Breast epithelium (tissue), 3 donors: ENCODE data around the gene EXOSC2.

Source experiments
- POLR2A ChIP-seq: fragments of 450-650 bp; IDR thresholded peaks from one replicate; pipeline ENCODE4 v1.6.1; 2016; ENCODE audit warnings: antibody characterized with exemption, mild to moderate bottlenecking, moderate library complexity
- POLR2AphosphoS5 ChIP-seq, 3 donors: sonication (generic); formaldehyde crosslinking; IDR thresholded peaks; one replicate each; pipeline ENCODE4 v1.6.1; 2017; ENCODE audit warnings: antibody characterized with exemption in 3 of 3
- TF ChIP-seq, protein P1 (sequence below), 3 donors: fragments of 450-650 bp; IDR thresholded peaks; one replicate each; pipeline ENCODE4 v1.5.1; 2016 to 2017; ENCODE audit warnings: antibody characterized with exemption in 3 of 3, mild to moderate bottlenecking in 3 of 3, moderate library complexity in 3 of 3

DNA sequence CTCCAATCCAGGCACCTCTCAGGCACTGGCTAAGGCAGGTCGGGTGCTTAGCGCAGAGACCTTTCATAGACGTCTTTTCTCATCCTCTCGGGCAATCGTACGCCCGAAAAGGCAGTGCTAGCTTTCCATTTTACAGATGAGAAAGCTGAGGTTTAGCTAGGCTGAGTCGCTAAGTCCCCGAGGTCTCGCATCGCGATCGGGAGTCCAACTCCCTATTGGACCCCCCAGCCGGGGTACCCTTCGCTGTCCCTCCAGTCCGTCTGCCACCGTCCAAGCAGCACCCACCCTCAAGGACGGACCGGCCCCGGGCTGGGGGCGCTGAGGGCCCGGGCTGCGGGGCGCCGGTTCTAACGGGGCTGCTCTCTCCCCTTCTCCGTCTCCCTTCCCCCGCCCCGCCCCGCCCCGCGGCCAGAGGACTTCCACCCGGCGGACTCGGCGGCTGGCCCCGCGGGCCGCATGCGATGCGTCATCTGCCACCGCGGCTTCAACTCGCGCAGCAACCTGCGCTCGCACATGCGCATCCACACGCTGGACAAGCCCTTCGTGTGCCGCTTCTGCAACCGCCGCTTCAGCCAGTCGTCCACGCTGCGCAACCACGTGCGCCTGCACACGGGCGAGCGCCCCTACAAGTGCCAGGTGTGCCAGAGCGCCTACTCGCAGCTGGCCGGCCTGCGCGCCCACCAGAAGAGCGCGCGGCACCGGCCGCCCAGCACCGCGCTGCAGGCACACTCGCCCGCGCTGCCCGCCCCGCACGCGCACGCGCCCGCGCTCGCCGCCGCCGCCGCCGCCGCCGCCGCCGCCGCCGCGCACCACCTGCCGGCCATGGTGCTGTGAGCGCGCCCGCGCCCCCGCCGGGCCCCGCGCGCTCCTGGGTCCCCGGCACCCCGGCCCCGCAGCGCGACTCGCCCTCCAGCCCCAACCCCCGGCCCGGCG, 12.5 kb upstream of the EXOSC2 start:
- TF ChIP-seq POLR2AphosphoS5 (IDR thresholded peaks at IDR 0.05) (peak in 1 of 3 donors; percentile 10), POLR2A (no peak)
- TF ChIP-seq, protein P1, sequence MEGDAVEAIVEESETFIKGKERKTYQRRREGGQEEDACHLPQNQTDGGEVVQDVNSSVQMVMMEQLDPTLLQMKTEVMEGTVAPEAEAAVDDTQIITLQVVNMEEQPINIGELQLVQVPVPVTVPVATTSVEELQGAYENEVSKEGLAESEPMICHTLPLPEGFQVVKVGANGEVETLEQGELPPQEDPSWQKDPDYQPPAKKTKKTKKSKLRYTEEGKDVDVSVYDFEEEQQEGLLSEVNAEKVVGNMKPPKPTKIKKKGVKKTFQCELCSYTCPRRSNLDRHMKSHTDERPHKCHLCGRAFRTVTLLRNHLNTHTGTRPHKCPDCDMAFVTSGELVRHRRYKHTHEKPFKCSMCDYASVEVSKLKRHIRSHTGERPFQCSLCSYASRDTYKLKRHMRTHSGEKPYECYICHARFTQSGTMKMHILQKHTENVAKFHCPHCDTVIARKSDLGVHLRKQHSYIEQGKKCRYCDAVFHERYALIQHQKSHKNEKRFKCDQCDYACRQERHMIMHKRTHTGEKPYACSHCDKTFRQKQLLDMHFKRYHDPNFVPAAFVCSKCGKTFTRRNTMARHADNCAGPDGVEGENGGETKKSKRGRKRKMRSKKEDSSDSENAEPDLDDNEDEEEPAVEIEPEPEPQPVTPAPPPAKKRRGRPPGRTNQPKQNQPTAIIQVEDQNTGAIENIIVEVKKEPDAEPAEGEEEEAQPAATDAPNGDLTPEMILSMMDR (IDR thresholded peaks at IDR 0.05) = no peak
